Measurements from ENCODE around the gene KCNJ6.

GRCh38 chr21:37899146-37899545 lies 17.1 kb downstream of the KCNJ6 start:
- TF ChIP-seq CTCF (IDR thresholded peaks at IDR 0.05; ENCODE audit: poor library complexity), result no peak
- no peak for TF ChIP-seq EZH2 (IDR thresholded peaks at IDR 0.05; ENCODE audit: borderline replicate concordance)

Measured in hepatocyte (in vitro differentiated cells).